Measurements from ENCODE around the gene SLC37A4. TPM values are rescaled to one million over a fixed set of nuclear protein-coding genes. Genes with fewer than 3 reads are reported as not detected.
A peak's percentile ranks its signal among the peaks of the same experiment; 100 is the strongest.

The SLC37A4 gene
- 97.8 and 108 TPM in 2 replicates for total RNA-seq (2022)
- percentile 85 among the genes with signal in this experiment for Bru-seq, nascent RNA
- BruChase-seq, experiment 1, labeled RNA remaining after a 2-hour chase = percentile 88 among the genes with signal in this experiment
- percentile 91 among the genes with signal in this experiment for BruChase-seq, experiment 2, labeled RNA remaining after a 6-hour chase
- long read RNA-seq, transcript SLC37A4-210 (9 exons, 2,040 nt) = major isoform, 58 of 272 reads
- long read RNA-seq, transcript SLC37A4-208 (6 exons, 2,626 nt) = minor isoform, 15 of 272 reads
- long read RNA-seq, partial matches to known transcripts = 95 of 272 reads
- long read RNA-seq, other reads (novel, unspliced or antisense) = 100 of 272 reads

DNA sequence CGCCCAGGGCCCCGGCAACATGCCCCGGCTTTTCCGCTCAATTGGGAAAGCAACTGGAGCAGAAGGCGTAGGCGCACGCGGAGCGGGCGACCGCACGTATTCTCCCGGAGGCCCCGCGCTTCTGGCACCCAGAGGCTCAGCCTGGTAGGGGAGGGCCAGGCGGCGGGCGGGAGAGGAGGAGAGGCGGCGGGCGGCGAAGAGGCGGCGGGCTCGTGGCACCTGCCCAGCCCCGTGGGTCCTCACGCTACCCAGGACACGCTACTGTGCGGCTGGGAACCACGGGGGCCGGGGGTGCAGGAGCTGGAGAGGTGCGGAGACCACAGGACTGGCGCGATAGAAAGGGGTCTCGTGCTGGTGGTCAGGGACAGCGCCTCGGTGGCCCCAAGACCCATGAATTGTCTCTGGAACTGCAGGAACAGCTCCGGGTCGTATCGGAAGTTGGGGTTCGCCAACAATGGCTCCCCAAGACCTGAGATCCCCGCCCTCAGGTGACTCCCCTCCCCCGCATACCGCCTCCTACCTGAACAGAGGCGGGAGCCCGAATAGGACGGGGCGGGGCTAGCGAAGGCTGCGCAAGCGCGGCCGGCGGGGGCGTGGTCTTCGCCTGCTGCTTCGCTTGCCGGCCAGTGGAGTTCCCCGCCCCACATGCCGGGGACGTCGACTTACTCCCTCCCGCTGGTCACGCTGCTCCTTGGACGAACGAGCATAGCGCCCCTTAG lies at the start of gene SLC37A4:
TSS of gene SLC37A4 (minus strand) at position 549 of the 719 bp plus-strand sequence.
- TF ChIP-seq CTCF (IDR thresholded peaks at IDR 0.05; ENCODE audit: insufficient read depth in 1 of 2, low read depth in 1 of 2, low read length in 1 of 2, severe bottlenecking in 1 of 2, unreplicated experiment in 1 of 2) = peak; percentile 95 to 99
- Mint-ChIP-seq H3K4me1 (ENCODE audit: low read depth, unreplicated experiment) (peaks cover 43% of the 10 kb centered on the region), H3K27ac (ENCODE audit: unreplicated experiment) (peak within 1 kb of the TSS; percentile 90), H3K4me3 (ENCODE audit: unreplicated experiment) (peak within 1 kb of the TSS; percentile 93), H3K27me3 (ENCODE audit: insufficient read depth, unreplicated experiment) (no peaks in the 10 kb centered on the region), H3K36me3 (ENCODE audit: insufficient read depth, unreplicated experiment) (peaks cover 46% of the 10 kb centered on the region), H3K9me3 (ENCODE audit: unreplicated experiment) (no peaks in the 10 kb centered on the region)
- H3K4me1 ChIP-seq = peaks cover 37% of the 10 kb centered on the region
- no TSS peak for BruUV-seq (replicated peaks)
- peak; percentile 100 for DNase-seq
- H3K36me3 ChIP-seq (ENCODE audit: control insufficient read depth, insufficient read depth, low read length) = peaks cover 14% of the 10 kb centered on the region
- POLR2A ChIA-PET = interaction anchor here (0.7 to 1.4 kb wide), 6 partner anchors 9 to 54 kb away, joined by 3 to 6 read pairs (median 5); partner anchors contain the start of genes HMBS, HYOU1, RPS25 and TRAPPC4
- no peaks in the 10 kb centered on the region for H3K27me3 ChIP-seq (replicated peaks; ENCODE audit: control insufficient read depth, insufficient read depth, low read length)
- no peaks in the 10 kb centered on the region for H3K9me3 ChIP-seq
- CTCF ChIA-PET = interaction anchor here (1.0 to 1.5 kb wide), 3 partner anchors 11 to 25 kb away, joined by 4 to 5 read pairs (median 5); no protein-coding TSS in a partner anchor
- peak within 1 kb of the TSS; percentile 95 for H3K4me3 ChIP-seq (ENCODE audit: low read depth, low read length)
- intact Hi-C loops (cut with micrococcal nuclease; ENCODE audit: unreplicated experiment) = loop anchor here (1.0 to 2.0 kb wide), 3 partner anchors 12 to 54 kb away; partner anchors contain the start of genes HMBS, HYOU1, RPS25 and TRAPPC4

DNA sequence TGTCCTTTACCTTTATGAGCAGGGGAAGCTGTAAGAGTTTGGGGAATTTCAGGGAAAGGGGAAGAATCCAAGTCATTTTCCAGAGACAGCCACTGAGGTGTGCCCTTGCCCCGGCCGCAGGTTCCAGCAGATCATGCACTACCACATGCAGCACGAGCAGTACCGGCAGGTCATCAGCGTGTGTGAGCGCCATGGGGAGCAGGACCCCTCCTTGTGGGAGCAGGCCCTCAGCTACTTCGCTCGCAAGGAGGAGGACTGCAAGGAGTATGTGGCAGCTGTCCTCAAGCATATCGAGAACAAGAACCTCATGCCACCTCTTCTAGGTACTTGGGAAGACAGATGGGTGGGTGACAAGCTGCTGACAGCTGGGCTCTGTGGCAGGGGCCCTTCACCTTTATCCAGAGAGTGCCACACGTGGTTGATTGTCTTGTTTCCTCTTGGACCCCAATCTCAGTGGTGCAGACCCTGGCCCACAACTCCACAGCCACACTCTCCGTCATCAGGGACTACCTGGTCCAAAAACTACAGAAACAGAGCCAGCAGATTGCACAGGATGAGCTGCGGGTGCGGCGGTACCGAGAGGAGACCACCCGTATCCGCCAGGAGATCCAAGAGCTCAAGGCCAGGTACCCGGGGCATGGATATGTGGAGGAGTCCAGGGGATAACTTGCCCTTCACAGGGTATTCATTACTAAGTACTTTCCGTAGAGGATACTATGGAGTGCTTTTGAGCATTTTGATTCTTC lies 48.2 kb upstream of the SLC37A4 start:
- Mint-ChIP-seq H3K36me3 (ENCODE audit: insufficient read depth, unreplicated experiment) (peaks cover 76% of the 10 kb centered on the region), H3K4me3 (ENCODE audit: unreplicated experiment) (no peak overlapping the region), H3K9me3 (ENCODE audit: unreplicated experiment) (no peaks in the 10 kb centered on the region), H3K4me1 (ENCODE audit: low read depth, unreplicated experiment) (no peaks in the 10 kb centered on the region), H3K27ac (ENCODE audit: unreplicated experiment) (no peak overlapping the region), H3K27me3 (ENCODE audit: insufficient read depth, unreplicated experiment) (no peaks in the 10 kb centered on the region)
- no peaks in the 10 kb centered on the region for H3K27me3 ChIP-seq (replicated peaks; ENCODE audit: control insufficient read depth, insufficient read depth, low read length)
- no peak for TF ChIP-seq CTCF (IDR thresholded peaks at IDR 0.05; ENCODE audit: insufficient read depth in 1 of 2, low read depth in 1 of 2, low read length in 1 of 2, severe bottlenecking in 1 of 2, unreplicated experiment in 1 of 2)
- no TSS peak for BruUV-seq (replicated peaks)
- peaks cover 12% of the 10 kb centered on the region for H3K36me3 ChIP-seq (ENCODE audit: control insufficient read depth, insufficient read depth, low read length)
- intact Hi-C loops (cut with micrococcal nuclease; ENCODE audit: unreplicated experiment) = no loop called here
- DNase-seq = no peak
- no peaks in the 10 kb centered on the region for H3K4me1 ChIP-seq
- CTCF ChIA-PET = no interaction called here
- POLR2A ChIA-PET = interaction anchor here (0.6 kb wide), 2 partner anchors 8 to 33 kb away, joined by 3 read pairs; no protein-coding TSS in a partner anchor
- no peaks in the 10 kb centered on the region for H3K9me3 ChIP-seq
- H3K4me3 ChIP-seq (ENCODE audit: low read depth, low read length) = no peak overlapping the region

GRCh38 chr11:119077839-119078238 lies 47.2 kb upstream of the SLC37A4 start:
- ChIA-PET CTCF (no interaction called here), POLR2A (no interaction called here)
- H3K36me3 Mint-ChIP-seq (ENCODE audit: insufficient read depth, unreplicated experiment) = peaks cover 86% of the 10 kb centered on the region
- H3K27me3 Mint-ChIP-seq (ENCODE audit: insufficient read depth, unreplicated experiment) = no peaks in the 10 kb centered on the region
- H3K4me1 ChIP-seq = no peaks in the 10 kb centered on the region
- DNase-seq = no peak
- H3K9me3 ChIP-seq = no peaks in the 10 kb centered on the region
- H3K36me3 ChIP-seq (ENCODE audit: control insufficient read depth, insufficient read depth, low read length) = peaks cover 22% of the 10 kb centered on the region
- no TSS peak for BruUV-seq (replicated peaks)
- no peak overlapping the region for H3K27ac Mint-ChIP-seq (ENCODE audit: unreplicated experiment)
- TF ChIP-seq CTCF (IDR thresholded peaks at IDR 0.05; ENCODE audit: insufficient read depth in 1 of 2, low read depth in 1 of 2, low read length in 1 of 2, severe bottlenecking in 1 of 2, unreplicated experiment in 1 of 2) = no peak
- no peaks in the 10 kb centered on the region for H3K27me3 ChIP-seq (replicated peaks; ENCODE audit: control insufficient read depth, insufficient read depth, low read length)
- H3K4me3 Mint-ChIP-seq (ENCODE audit: unreplicated experiment) = no peak overlapping the region
- H3K4me3 ChIP-seq (ENCODE audit: low read depth, low read length) = no peak overlapping the region
- no peaks in the 10 kb centered on the region for H3K4me1 Mint-ChIP-seq (ENCODE audit: low read depth, unreplicated experiment)
- no peaks in the 10 kb centered on the region for H3K9me3 Mint-ChIP-seq (ENCODE audit: unreplicated experiment)
- intact Hi-C loops (cut with micrococcal nuclease; ENCODE audit: unreplicated experiment) = no loop called here

Data from Caco-2 (cell line).